IPS DF 19.7 (cell line): Measurements from ENCODE around the gene KCNJ14.
"Not testable (repeated sequence)": the region's sequence is repeated elsewhere in the genome, so short reads cannot be mapped to it uniquely, and the experiment has no call there.

Experiments
- DNase-seq: peaks from one replicate; pipeline ENCODE4 v3.0.0-alpha.2; 2013; ENCODE audit warnings: low read depth, low spot score

The KCNJ14 gene

GRCh38 chr19:48470856-48471255, 15.5 kb downstream of the KCNJ14 start:
- DNase-seq = no peak

- no peak for DNase-seq
Observed at GRCh38 chr19:48471836-48472235, 16.5 kb downstream of the KCNJ14 start.

- no peak for DNase-seq
Observed at GRCh38 chr19:48473161-48473966, 18.0 kb downstream of the KCNJ14 start.

DNA sequence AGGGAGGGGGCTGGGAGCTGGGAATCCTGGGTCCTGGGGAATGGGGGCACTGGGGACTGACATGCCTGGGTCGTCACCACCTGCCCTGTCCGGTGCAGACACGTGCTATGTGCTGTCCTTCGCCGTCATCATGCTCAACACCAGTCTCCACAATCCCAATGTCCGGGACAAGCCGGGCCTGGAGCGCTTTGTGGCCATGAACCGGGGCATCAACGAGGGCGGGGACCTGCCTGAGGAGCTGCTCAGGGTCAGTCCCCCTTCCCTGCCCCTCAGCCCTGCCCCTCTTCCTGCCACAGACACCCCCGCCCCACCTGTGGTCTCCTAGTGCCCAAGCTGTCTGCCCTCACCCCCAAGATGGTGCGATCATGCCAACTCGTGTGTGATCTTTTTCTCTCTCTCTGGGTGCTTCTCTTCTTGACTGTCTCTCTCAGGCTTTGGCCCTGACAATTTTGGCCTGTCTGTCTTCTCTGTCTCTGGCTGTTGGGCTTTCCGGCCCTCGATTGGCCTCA, 18.8 kb downstream of the KCNJ14 start:
- no peak for DNase-seq

GRCh38 chr19:48475369-48476068, 20.1 kb downstream of the KCNJ14 start:
- DNase-seq = no peak

- no peak for DNase-seq
Observed at GRCh38 chr19:48476176-48476575, 20.8 kb downstream of the KCNJ14 start.

GRCh38 chr19:48477067-48477685, 21.8 kb downstream of the KCNJ14 start:
- DNase-seq = no peak

DNA sequence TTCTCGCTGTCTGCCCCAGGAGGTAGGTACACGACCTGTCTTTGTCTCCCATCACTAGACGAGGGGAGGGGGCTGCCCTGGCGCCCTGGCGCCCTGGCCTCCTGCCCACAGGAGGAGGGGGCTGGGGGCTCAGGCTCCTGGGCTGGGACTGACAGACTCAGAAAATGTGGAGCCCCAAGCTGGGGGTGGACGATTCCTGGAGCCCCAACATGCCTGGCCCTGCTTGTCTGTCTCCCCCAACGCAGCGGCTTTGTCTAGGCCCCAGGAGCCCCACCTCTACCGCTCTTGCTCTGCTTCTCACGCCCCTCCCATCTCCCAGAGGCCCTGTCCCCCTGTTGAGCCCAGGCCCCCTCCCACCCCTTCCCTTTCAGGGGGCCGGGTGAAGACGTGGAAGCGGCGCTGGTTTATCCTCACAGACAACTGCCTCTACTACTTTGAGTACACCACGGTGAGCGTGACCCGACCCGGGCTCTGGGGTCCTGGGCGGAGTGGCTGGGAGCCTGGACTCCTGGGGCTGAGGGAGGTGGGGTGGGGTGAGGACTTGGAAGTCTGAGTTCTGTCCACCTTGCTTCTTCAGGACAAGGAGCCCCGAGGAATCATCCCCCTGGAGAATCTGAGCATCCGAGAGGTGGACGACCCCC, 22.4 kb downstream of the KCNJ14 start:
- no peak for DNase-seq

DNA sequence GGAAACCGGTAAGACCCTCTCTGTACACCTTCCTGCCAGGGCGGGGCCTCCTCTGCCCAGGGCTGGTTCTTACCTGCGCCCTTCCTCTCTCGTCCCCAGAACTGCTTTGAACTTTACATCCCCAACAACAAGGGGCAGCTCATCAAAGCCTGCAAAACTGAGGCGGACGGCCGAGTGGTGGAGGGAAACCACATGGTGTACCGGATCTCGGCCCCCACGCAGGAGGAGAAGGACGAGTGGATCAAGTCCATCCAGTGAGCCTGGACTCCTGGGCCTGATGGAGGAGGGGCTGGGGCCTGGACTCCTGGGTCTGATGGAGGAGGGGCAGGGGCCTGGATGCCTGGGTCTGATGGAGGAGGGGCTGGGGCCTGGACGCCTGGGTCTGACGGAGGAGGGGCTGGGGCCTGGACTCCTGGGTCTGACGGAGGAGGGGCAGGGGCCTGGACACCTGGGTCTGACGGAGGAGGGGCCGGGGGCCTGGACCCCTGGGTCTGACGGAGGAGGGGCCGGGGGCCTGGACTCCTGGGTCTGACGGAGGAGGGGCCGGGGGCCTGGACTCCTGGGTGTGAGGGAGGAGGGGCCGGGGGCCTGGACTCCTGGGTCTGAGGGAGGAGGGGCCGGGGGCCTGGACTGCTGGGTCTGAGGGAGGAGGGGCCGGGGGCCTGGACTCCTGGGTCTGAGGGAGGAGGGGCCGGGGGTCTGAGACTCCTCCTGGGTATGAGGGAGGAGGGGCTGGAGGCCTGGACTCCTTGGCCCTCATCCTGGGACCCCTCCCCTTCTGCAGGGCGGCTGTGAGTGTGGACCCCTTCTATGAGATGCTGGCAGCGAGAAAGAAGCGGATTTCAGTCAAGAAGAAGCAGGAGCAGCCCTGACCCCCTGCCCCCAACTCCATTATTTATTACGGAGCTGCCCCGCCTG, 23.2 kb downstream of the KCNJ14 start:
- DNase-seq = no peak

DNA sequence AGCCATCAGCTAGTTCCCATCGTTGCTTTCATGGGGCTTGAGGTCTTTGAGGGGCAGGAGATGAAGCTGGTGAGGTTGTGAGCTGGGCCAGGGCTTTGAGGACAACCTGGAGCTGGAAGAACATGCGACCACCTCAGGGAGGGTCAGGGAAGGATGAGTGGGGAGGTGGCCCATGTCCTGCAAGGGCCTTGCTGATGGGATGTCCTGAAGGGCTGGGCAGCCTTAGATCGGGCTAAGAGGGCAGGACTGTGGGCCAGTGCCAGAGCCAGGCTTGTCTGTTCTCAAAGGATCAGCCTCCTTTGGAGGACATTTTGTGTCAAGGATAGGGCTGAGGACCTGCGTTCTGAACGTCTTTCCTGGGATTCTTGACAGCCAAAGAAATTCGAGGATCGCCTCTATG, 24.3 kb downstream of the KCNJ14 start:
- no peak for DNase-seq

DNA sequence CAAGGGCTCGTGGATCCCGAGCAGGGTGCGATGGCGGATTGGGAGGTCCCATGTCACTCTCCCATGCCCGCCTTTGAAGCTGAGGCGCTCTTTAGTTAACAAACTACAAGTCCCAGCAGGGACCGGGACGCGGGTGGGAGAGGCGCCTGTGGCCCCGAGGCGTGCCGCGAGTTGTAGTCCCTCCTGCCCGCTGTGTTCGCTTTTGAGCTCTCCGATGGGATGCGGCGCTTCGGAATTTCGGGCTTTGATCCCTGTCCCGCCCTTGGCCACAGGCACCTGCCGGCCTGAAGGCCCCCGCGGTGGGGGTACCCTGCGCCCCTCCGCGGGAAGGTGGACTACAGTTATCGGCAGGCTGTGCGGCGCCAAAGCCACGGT, 24.8 kb downstream of the KCNJ14 start:
- no peak for DNase-seq

DNA sequence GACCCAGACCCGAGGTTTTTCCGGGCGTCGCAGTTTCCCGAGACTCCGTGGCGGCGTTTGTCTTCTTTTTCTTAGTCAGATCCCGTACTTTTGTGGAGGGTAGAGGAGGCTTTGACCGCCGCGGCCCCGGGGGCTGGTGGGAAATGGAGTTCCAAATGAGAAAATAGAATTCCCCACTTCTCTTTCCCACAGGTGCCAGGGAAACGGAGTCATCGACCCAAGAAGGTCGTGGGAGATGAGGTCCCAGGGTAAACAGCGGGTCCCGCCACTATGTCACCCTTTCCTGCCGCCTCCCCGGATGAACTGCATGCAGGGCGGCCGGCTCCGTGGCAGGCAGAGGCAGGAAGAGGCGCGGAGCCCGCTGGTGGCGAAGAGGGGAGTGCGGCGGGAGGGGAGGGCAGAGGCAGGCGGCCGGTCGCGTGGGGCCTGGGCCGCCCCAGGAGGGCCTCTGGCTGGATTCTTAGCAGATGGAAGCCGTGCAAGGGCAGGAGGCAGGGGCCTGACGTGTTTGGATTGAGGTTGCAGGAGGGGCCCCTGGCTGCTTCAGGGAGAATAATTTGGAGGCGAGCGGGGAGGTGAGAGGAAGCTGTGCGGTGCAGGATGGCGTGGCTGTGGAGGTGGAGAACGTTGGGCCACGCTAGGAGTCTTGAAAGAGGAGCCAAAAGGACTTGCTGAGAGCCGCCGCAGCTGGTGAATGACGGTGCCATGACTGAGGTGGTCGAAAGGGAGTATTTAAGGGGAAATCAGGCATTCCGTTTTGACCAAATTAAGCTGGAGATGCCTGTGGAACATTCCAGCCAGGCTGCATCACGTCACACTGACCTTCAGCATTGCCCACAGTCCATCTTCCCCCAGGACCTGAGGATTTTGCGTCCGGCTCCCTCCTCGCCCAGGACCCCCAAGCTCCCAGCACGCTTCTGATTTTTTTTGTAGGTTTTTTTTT, 25.5 kb downstream of the KCNJ14 start:
- no peak for DNase-seq

- no peak for DNase-seq
Observed at GRCh38 chr19:48481846-48482639, 26.7 kb downstream of the KCNJ14 start.

GRCh38 chr19:48483301-48483700, 27.9 kb downstream of the KCNJ14 start:
- DNase-seq = no peak

GRCh38 chr19:48484247-48484893, 29.0 kb downstream of the KCNJ14 start:
- no peak for DNase-seq

GRCh38 chr19:48484931-48485612, 29.7 kb downstream of the KCNJ14 start:
- DNase-seq = no peak

DNA sequence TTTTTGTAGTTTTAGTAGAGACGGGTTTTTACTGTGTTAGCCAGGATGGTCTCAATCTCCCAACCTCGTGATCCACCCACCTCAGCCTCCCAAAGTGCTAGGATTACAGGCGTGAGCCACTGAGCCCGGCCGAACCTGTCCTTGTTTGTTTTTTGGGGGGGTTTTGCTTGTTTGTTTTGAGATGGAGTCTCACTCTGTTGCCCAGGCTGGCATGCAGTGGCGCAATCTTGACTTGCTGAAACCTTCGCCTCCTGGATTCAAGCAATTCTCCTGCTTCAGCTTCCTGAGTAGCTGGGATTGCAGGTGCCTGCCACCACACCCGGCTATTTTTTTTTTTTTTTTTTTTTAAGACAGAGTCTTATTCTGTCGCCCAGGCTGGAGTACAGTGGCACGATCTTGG, 31.3 kb downstream of the KCNJ14 start:
- not testable (repeated sequence) for DNase-seq

DNA sequence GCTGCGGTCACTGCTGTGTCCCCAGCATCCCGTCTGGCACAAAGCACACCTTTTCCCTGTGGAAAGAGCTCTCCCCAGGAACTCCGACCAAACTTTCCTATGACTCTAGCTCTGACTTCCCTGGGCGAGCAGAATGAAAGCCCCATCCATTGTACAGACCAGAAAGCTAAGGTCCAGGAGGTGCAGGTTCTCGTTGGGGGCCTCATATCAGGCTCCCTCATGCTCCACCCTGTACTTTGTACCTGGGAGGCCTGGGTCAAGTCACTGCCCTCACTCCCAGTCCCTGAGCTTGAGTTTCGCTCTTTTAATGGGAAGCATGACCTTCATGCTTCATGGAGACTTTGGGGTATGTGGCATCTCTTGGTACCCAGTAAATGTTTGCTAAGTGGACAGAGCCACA, 32.2 kb downstream of the KCNJ14 start:
- DNase-seq = no peak
